ENCODE data around the gene RTP4. TPM values are rescaled to one million over a fixed set of nuclear protein-coding genes. Genes with fewer than 3 reads are reported as not detected.

RTP4 gene
- total RNA-seq = 1 to 10 TPM in 2 of 4 donors, under 1 TPM in 2; 0.45 to 3.4 (median 1.5) TPM

- Histone ChIP-seq H3K36me3 (no peaks in the 10 kb centered on the region), H3K4me1 (peaks cover 14 to 21% of the 10 kb centered on the region in 2 donors), H3K27ac (peak within 1 kb of the TSS; percentile 86 to 95 (median 88)), H3K27me3 (no peaks in the 10 kb centered on the region), H3K4me3 (replicated peaks in 1 of 3) (peak within 1 kb of the TSS in 1 of 3 donors; percentile 22), H3K9me3 (no peaks in the 10 kb centered on the region)
- DNase-seq = peak; percentile 50 to 55
- intact Hi-C loops (cut with DNase I) = no loop called here
- WGBS, 2 donors = 16 to 20% methylated on average over 10 of the region's 10 CpGs
- peak in 1 of 2 donors; percentile 30 for TF ChIP-seq POLR2A (IDR thresholded peaks at IDR 0.05)
- TF ChIP-seq CTCF (IDR thresholded peaks at IDR 0.05) = no peak
Observed at GRCh38 chr3:187368251-187369088, at the start of gene RTP4. RTP4 (plus strand) TSS chr3:187368385; CDS start chr3:187368442, 57 bp downstream.

- Histone ChIP-seq H3K27me3 (no peaks in the 10 kb centered on the region), H3K4me1 (peaks cover 0 to 3% of the 10 kb centered on the region in 2 donors), H3K36me3 (no peaks in the 10 kb centered on the region), H3K27ac (no peak overlapping the region), H3K9me3 (no peaks in the 10 kb centered on the region), H3K4me3 (replicated peaks in 1 of 3) (no peak overlapping the region)
- WGBS, 2 donors = 22 to 23% methylated on average over 13 of the region's 13 CpGs
- no peak for TF ChIP-seq POLR2A (IDR thresholded peaks at IDR 0.05)
- peak; percentile 70 to 93 (median 80) for TF ChIP-seq CTCF (IDR thresholded peaks at IDR 0.05)
- intact Hi-C loops (cut with DNase I) = loop anchor here (2.0 kb wide), 1 partner anchor 360 kb away; no protein-coding TSS in a partner anchor
- peak; percentile 35 to 45 for DNase-seq
Observed at GRCh38 chr3:187318819-187319616, 49.2 kb upstream of the RTP4 start.

- no peaks in the 10 kb centered on the region for H3K9me3 ChIP-seq
- H3K27me3 ChIP-seq = no peaks in the 10 kb centered on the region
- WGBS, 2 donors = 34 to 38% methylated on average over 7 of the region's 7 CpGs
- intact Hi-C loops (cut with DNase I) = loop anchor here (2.0 kb wide), 1 partner anchor 359 kb away; no protein-coding TSS in a partner anchor
- DNase-seq = peak; percentile 68 to 70
- TF ChIP-seq POLR2A (IDR thresholded peaks at IDR 0.05) (no peak), CTCF (IDR thresholded peaks at IDR 0.05) (peak; percentile 68 to 95 (median 92))
- no peak overlapping the region for H3K27ac ChIP-seq
- no peaks in the 10 kb centered on the region for H3K36me3 ChIP-seq
- H3K4me1 ChIP-seq = peaks cover 0 to 3% of the 10 kb centered on the region in 2 donors
- no peak overlapping the region for H3K4me3 ChIP-seq (replicated peaks in 1 of 3)
Observed at GRCh38 chr3:187319699-187320302, 48.4 kb upstream of the RTP4 start.

- DNase-seq = no peak
- 80 to 92% methylated on average over 1 of the region's 1 CpG for WGBS, 2 donors
- no peak overlapping the region for H3K4me3 ChIP-seq (replicated peaks in 1 of 3)
- no peaks in the 10 kb centered on the region for H3K9me3 ChIP-seq
- no peak for TF ChIP-seq CTCF (IDR thresholded peaks at IDR 0.05)
- TF ChIP-seq POLR2A (IDR thresholded peaks at IDR 0.05) = no peak
- H3K27me3 ChIP-seq = no peaks in the 10 kb centered on the region
- intact Hi-C loops (cut with DNase I) = no loop called here
- no peak overlapping the region for H3K27ac ChIP-seq
- no peaks in the 10 kb centered on the region for H3K36me3 ChIP-seq
- peaks cover 0 to 3% of the 10 kb centered on the region in 2 donors for H3K4me1 ChIP-seq
Observed at GRCh38 chr3:187321766-187322165, 46.4 kb upstream of the RTP4 start.

Measured in thyroid gland (tissue), 4 donors.